A549 treated with dexamethasone at 1 μM for 4 hours (cell line): ENCODE data around the gene IRF2BPL. TPM values are rescaled to one million over a fixed set of nuclear protein-coding genes. Genes with fewer than 3 reads are reported as not detected.

ENCODE experiments used
- total RNA-seq: library from RNA; stranded (reverse); fragments of 200-300 nt; extraction: Qiagen RNA extraction; gene quantifications from 5 replicates; pipeline ENCODE4 v1.2.3, GENCODE V29; 2022

The IRF2BPL gene
- 10.7 to 19.2 TPM (median 16.8 TPM) in 5 replicates for total RNA-seq

DNA sequence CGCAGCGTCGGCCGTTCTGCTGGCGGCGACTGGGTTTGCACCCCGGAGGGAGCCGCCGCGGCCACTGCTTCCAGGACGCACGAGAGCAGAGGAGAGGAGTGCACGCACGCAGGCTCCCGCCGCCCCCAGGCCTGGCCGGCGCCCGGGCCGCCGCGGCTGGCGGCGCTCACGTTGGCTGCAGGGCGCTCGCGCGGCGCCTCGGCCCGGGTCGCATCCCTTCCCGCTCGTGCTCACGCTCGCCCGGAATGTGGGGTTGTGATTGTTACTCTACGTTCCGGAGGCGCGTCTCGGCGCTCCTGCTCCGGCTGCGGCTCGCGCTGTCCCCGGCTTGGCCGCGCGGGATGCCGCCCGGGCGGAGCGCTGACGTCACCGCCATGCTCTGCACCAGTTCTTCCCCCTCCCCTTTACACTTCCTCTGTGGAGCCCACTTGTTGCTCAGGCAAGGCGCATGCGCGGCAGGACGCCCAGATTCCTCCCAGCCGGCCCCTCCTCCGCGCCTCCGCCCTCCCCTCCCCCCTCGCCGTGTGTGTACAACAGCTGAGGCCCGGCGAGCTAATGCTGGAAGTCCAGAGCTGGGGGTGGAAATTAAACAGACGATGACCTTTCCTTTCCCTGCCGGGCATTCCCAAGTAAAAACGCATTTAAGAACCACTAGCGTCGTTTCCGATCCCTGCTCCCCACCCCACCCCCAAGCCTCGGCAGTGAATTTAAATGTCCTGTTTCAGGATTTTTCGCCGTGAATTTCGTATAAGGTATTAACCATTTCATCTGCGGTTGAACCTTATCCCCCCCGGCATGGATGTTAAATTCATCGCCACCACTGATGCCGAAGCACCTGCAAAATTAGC lies at the start of gene IRF2BPL:
TSS of gene IRF2BPL (minus strand) at position 325 of the 848 bp plus-strand sequence. CDS start 916 bp downstream, outside the sequence.

Other genes starting within 250 kb of the IRF2BPL start
- gene ANGEL1, start 215.8 kb downstream of the IRF2BPL start, total RNA-seq, result 5.9 to 8.5 TPM (median 7.5 TPM) in 5 replicates
- gene LRRC74A, start 202.3 kb downstream of the IRF2BPL start, total RNA-seq, result not detected in 5 replicates
- 6.2 to 8.4 TPM (median 7.6 TPM) in 5 replicates for gene CIPC, start 69.5 kb upstream of the IRF2BPL start, total RNA-seq
- gene ZDHHC22, start 113.1 kb upstream of the IRF2BPL start, total RNA-seq, result 0.20 to 0.27 TPM (median 0.23 TPM) in 5 replicates
- gene TMEM63C, start 153.1 kb upstream of the IRF2BPL start, total RNA-seq, result 5.3 to 8.2 TPM (median 7.9 TPM) in 5 replicates
- gene NGB, start 242.5 kb upstream of the IRF2BPL start, total RNA-seq, result 0.05 TPM in 1 of 5 replicates, not detected in the others